Sciatic nerve (tissue), 2 donors: ENCODE results near the gene CEP41. TPM values are rescaled to one million over a fixed set of nuclear protein-coding genes. Genes with fewer than 3 reads are reported as not detected.
"Not testable (repeated sequence)": the region's sequence is repeated elsewhere in the genome, so short reads cannot be mapped to it uniquely, and the experiment has no call there.

Experiments used
- ATAC-seq: fragments of 200-7000 bp; cut with Tn5 transposase; one replicate; pipeline ENCODE4 v1.9.1; 2020; ENCODE audit warnings: mild to moderate bottlenecking, moderate library complexity
- DNase-seq: peaks from one replicate; pipeline ENCODE4 v3.0.0-alpha.2; 2020; ENCODE audit warnings: low spot score
- intact Hi-C: fragments of 100-400 bp; cut with DNase I; formaldehyde crosslinking; loops from one replicate; pipeline ENCODE4 v1.14.2; 2022
- total RNA-seq: library from RNA; stranded (reverse); fragmentation: NEBNext Ultra II Directional; extraction: Animal tissue kit (Norgen Biotek cat#: 25700); gene quantifications from one replicate; pipeline ENCODE4 v1.2.1, GENCODE V29; 2021
- donor health status: DM: no; HTN: no; CAD: no.
- donor health status: DM: no; HTN: no; CAD: no.

CEP41 gene
- total RNA-seq, 1 donor from 2014 or later: 11.0 TPM

- intact Hi-C loops: no loop called here
- no peak for ATAC-seq
- DNase-seq: no peak
Observed at GRCh38 chr7:130468612-130469011, 27.8 kb upstream of the CEP41 start.

GRCh38 chr7:130463553-130464434 lies 23.0 kb upstream of the CEP41 start:
- no peak for DNase-seq
- intact Hi-C loops: no loop called here
- ATAC-seq: no peak

- intact Hi-C loops: no loop called here
- ATAC-seq: no peak
- no peak for DNase-seq
Observed at GRCh38 chr7:130461272-130461671, 20.5 kb upstream of the CEP41 start.

GRCh38 chr7:130458257-130458656 lies 17.4 kb upstream of the CEP41 start:
- ATAC-seq: no peak
- intact Hi-C loops: no loop called here
- DNase-seq: no peak

GRCh38 chr7:130454959-130455358 lies 14.1 kb upstream of the CEP41 start:
- no peak for ATAC-seq
- intact Hi-C loops: no loop called here
- no peak for DNase-seq

- DNase-seq (no peak), ATAC-seq (no peak)
- intact Hi-C loops: no loop called here
Observed at GRCh38 chr7:130452951-130453350, 12.1 kb upstream of the CEP41 start.

GRCh38 chr7:130451344-130451743 lies 10.5 kb upstream of the CEP41 start:
- intact Hi-C loops, DNase-seq, ATAC-seq: not testable (repeated sequence)

- ATAC-seq: no peak
- intact Hi-C loops: no loop called here
Observed at GRCh38 chr7:130446259-130446658, 5.4 kb upstream of the CEP41 start.

GRCh38 chr7:130444751-130445407 lies 4.1 kb upstream of the CEP41 start:
- ATAC-seq: no peak
- no peak for DNase-seq
- intact Hi-C loops: no loop called here

More at GRCh38 chr7:130446259-130446658, 5.4 kb upstream of the CEP41 start:
- no peak for DNase-seq

GRCh38 chr7:130444234-130444633 lies 3.4 kb upstream of the CEP41 start:
- DNase-seq: no peak
- ATAC-seq: no peak
- intact Hi-C loops: no loop called here

- no peak for DNase-seq
- intact Hi-C loops: no loop called here
- no peak for ATAC-seq
Observed at GRCh38 chr7:130442601-130443000, 1.8 kb upstream of the CEP41 start.

GRCh38 chr7:130441408-130441869 lies 623 bp upstream of the CEP41 start:
- intact Hi-C loops: no loop called here
- DNase-seq: no peak

GRCh38 chr7:130436253-130436652 lies 4.6 kb downstream of the CEP41 start:
- no peak for DNase-seq
- intact Hi-C loops: no loop called here
- ATAC-seq: no peak

More at GRCh38 chr7:130441408-130441869, 623 bp upstream of the CEP41 start:
- ATAC-seq: no peak

- intact Hi-C loops: no loop called here
- ATAC-seq (no peak), DNase-seq (no peak)
Observed at GRCh38 chr7:130435311-130435854, 5.4 kb downstream of the CEP41 start.

- DNase-seq (no peak), ATAC-seq (no peak)
- intact Hi-C loops: no loop called here
Observed at GRCh38 chr7:130433301-130433700, 7.5 kb downstream of the CEP41 start.

GRCh38 chr7:130432886-130433285 lies 7.9 kb downstream of the CEP41 start:
- ATAC-seq (peak; percentile 50), DNase-seq (no peak)
- intact Hi-C loops: no loop called here

GRCh38 chr7:130430841-130431666 lies 9.8 kb downstream of the CEP41 start:
- DNase-seq (no peak), ATAC-seq (peak; percentile 25)
- intact Hi-C loops: no loop called here

- no peak for ATAC-seq
- intact Hi-C loops: no loop called here
Observed at GRCh38 chr7:130430115-130430514, 10.7 kb downstream of the CEP41 start.

GRCh38 chr7:130429019-130429418 lies 11.8 kb downstream of the CEP41 start:
- no peak for ATAC-seq
- intact Hi-C loops: no loop called here

More at GRCh38 chr7:130430115-130430514, 10.7 kb downstream of the CEP41 start:
- no peak for DNase-seq

More at GRCh38 chr7:130429019-130429418, 11.8 kb downstream of the CEP41 start:
- DNase-seq: no peak
